Skeletal muscle cell (primary cell): ENCODE measurements around the gene CLSTN1.
"Not testable (repeated sequence)": the region's sequence is repeated elsewhere in the genome, so short reads cannot be mapped to it uniquely, and the experiment has no call there.

ENCODE experiments used
- DNase-seq: peaks from one replicate; pipeline ENCODE4 v3.0.0-alpha.2; 2010; ENCODE audit warnings: low read depth
- H3K4me3 ChIP-seq: 2 replicates; pipeline ENCODE4 v1.5.1; 2011; ENCODE audit warnings: low read depth, mild to moderate bottlenecking, control low read depth, low read length, moderate library complexity

CLSTN1 gene

GRCh38 chr1:9723068-9723805 lies 100.5 kb downstream of the CLSTN1 start:
- no peak overlapping the region for H3K4me3 ChIP-seq
- DNase-seq: no peak

GRCh38 chr1:9722378-9722749 lies 101.4 kb downstream of the CLSTN1 start:
- DNase-seq: no peak
- no peak overlapping the region for H3K4me3 ChIP-seq

- H3K4me3 ChIP-seq: no peak overlapping the region
- no peak for DNase-seq
Measured at GRCh38 chr1:9721606-9722377, 102.0 kb downstream of the CLSTN1 start.

DNA sequence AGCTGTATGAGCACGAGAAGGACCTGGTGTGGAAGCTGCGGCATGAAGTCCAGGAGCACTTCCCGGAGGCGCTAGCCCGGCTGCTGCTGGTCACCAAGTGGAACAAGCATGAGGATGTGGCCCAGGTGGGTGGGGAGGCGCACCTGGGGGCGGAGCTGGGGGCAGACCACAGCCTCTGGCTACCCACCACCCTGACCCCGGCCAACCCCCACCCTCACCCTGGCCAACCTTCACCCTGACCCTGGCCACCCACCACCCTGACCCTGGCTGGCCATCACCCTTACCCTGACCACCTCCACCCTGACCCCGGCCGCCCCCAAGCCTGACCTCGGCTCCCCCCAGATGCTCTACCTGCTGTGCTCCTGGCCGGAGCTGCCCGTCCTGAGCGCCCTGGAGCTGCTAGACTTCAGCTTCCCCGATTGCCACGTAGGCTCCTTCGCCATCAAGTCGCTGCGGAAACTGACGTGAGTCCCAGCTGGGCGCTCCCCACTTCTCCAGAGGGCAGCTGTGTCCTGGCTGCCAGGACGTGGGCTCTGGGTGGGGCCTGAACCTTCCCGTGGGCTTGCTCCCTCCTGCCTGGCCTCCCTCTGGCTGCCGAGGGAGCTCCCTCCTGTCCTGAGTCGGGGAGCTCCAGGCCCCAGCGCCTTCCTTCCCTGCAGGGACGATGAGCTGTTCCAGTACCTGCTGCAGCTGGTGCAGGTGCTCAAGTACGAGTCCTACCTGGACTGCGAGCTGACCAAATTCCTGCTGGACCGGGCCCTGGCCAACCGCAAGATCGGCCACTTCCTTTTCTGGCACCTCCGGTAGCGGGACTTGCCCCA lies 102.8 kb downstream of the CLSTN1 start:
- H3K4me3 ChIP-seq: no peak overlapping the region
- DNase-seq: no peak

DNA sequence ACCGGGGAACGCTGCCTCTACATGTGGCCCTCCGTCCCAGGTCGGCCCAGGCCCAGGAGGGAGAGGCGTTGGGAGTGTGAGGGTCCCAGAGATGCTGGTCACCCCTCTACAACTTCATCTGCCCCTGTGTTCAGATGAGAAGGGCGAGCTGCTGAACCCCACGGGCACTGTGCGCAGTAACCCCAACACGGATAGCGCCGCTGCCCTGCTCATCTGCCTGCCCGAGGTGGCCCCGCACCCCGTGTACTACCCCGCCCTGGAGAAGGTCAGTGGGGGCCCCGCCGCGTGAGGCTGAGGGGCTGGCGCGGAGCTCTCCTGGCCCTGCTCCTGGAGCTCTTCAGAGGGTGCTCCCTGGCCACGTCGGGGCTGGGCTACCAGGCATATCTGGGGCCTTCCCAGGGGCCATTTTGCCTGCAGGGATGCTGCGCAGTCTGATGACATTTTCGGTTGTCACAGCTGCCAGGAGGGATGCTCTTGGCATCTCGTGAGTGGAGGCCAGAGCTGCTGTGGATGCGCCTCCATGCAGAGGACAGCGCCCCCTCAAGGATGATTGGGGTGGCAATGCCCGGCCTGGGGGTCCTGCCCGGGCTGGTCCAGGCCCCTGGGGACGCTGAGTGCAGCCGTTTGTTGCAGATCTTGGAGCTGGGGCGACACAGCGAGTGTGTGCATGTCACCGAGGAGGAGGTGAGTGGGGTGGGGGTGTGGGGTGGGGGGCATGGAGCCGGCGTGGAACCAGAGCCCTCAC lies 103.6 kb downstream of the CLSTN1 start:
- H3K4me3 ChIP-seq: no peak overlapping the region
- no peak for DNase-seq

GRCh38 chr1:9718006-9718680 lies 105.6 kb downstream of the CLSTN1 start:
- no peak for DNase-seq
- no peak overlapping the region for H3K4me3 ChIP-seq

DNA sequence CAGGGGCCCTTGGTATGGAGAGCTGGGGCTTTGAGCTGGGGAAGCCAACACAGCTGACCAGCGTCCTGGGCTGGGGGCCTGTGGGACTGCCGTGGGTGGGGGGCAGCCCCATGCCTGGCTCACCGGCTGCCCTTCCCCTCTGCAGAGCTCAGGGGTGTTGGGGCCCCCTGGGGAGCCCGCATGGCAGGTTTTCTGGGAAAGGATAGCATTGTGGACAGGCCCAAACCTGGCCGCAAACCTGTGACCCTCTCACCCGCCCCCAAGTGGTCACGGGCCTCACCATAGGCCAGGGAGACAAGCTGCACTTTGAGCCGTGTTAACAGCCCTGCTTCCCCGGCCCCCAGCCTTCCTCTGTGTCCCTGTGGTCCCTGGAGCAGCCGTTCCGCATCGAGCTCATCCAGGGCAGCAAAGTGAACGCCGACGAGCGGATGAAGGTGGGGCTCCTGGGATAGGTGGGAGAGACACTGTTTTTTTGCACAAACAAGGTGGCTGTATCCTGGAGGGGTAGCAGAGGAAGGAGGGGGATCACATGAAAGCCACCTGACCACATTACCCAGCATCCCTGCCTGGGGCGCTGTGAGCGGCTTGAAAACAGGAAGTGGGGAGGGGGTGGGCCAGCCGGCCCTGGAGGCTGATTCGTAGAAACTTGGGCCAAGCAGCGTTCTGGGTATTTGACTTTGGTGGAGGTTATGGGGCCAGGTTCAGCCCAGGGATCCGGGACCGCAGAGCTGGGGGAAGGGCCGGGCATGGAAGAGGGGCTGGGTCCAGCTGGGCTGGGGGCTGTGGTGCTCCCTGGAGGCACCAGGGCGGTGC lies 106.4 kb downstream of the CLSTN1 start:
- H3K4me3 ChIP-seq: no peak overlapping the region
- DNase-seq: no peak

DNA sequence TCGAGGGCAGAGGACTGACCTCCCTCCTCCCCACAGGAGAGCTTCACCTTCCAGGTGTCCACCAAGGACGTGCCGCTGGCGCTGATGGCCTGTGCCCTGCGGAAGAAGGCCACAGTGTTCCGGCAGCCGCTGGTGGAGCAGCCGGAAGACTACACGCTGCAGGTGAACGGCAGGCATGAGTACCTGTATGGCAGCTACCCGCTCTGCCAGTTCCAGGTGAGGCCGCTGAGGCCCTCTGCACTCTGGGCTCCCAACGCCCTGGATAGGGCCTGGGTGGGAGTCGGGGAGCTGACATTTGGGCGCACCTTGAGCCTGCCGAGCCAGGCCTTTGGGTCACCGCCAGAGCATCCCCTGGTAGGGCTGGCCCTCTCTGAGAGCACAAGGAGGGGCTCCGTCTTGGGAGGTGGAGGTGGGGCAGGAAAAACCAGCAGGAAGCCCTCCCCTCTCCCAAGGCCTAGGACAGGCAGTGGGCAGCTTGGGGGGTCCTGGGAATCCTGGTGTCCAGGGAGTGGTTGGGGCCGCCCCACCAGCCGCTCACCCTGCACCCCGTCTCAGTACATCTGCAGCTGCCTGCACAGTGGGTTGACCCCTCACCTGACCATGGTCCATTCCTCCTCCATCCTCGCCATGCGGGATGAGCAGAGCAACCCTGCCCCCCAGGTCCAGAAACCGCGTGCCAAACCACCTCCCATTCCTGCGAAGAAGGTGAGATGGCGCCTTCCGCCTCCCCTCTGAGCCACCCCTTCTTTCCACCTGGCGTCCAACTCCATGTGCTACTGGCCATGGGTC lies 107.2 kb downstream of the CLSTN1 start:
- DNase-seq: no peak
- H3K4me3 ChIP-seq: no peak overlapping the region

GRCh38 chr1:9715536-9716226 lies 108.1 kb downstream of the CLSTN1 start:
- no peak overlapping the region for H3K4me3 ChIP-seq
- no peak for DNase-seq

- H3K4me3 ChIP-seq: no peak overlapping the region
- no peak for DNase-seq
Measured at GRCh38 chr1:9714257-9714718, 109.5 kb downstream of the CLSTN1 start.

GRCh38 chr1:9712767-9713166 lies 111.0 kb downstream of the CLSTN1 start:
- DNase-seq, H3K4me3 ChIP-seq: not testable (repeated sequence)

DNA sequence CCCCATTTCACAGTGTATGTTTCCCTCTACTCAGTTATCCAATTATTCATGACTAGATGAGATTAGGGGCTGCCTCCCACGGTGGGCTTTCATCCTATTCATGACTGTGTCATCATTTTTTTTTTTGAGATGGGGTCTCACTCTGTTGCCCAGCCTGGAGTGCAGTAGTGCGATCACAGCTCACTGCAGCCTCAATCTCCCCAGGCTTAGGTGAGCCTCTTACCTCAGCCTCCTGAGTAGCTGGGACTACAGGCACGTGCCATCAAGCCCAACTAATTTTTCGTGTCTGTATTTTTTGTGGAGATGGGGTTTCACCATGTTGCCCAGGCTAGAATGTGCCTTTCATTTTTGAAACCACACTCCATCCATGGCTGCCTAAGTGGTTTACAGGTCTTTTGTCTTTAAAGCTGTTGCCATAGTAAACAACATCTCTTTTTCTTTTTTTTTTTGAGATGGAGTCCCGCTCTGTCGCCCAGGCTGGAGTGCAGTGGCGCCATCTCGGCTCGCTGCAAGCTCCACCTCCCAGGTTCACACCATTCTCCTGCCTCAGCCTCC lies 112.2 kb downstream of the CLSTN1 start:
- DNase-seq: no peak

DNA sequence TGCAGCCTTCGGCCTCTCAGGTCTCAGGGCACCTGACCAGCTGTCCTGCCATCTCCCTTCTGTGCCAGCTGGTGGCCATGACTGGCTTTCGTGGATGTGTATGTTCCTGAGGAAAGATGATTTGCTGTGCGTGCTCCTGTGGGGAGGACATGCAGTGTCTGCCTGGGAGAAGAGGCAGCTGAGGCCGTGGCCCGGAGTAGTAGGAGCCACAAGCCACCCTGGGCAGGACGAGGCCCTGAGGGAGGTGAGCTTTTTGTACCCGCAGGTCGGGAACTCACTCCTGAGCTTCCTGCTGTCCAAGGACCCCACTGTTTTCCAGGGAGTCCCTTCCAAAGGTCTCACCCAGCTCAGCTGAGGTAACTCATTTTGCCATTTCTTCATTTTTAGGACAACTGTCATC lies 113.7 kb downstream of the CLSTN1 start:
- H3K4me3 ChIP-seq: no peak overlapping the region
- no peak for DNase-seq

More for the DNA sequence above, 112.2 kb downstream of the CLSTN1 start:
- no peak overlapping the region for H3K4me3 ChIP-seq

- no peak for DNase-seq
Measured at GRCh38 chr1:9706178-9706577, 117.6 kb downstream of the CLSTN1 start.

GRCh38 chr1:9705337-9706093 lies 118.2 kb downstream of the CLSTN1 start:
- no peak for DNase-seq

More at GRCh38 chr1:9706178-9706577, 117.6 kb downstream of the CLSTN1 start:
- no peak overlapping the region for H3K4me3 ChIP-seq

GRCh38 chr1:9703681-9704080 lies 120.1 kb downstream of the CLSTN1 start:
- no peak for DNase-seq
- no peak overlapping the region for H3K4me3 ChIP-seq

More at GRCh38 chr1:9705337-9706093, 118.2 kb downstream of the CLSTN1 start:
- no peak overlapping the region for H3K4me3 ChIP-seq
